ENCODE measurements around the gene DDX10. TPM values are rescaled to one million over a fixed set of nuclear protein-coding genes. Genes with fewer than 3 reads are reported as not detected.

DDX10 gene
- polyA plus RNA-seq, 1 of the 3 experiments (the other 2 are of a cell fraction): 35.8 TPM

DNA sequence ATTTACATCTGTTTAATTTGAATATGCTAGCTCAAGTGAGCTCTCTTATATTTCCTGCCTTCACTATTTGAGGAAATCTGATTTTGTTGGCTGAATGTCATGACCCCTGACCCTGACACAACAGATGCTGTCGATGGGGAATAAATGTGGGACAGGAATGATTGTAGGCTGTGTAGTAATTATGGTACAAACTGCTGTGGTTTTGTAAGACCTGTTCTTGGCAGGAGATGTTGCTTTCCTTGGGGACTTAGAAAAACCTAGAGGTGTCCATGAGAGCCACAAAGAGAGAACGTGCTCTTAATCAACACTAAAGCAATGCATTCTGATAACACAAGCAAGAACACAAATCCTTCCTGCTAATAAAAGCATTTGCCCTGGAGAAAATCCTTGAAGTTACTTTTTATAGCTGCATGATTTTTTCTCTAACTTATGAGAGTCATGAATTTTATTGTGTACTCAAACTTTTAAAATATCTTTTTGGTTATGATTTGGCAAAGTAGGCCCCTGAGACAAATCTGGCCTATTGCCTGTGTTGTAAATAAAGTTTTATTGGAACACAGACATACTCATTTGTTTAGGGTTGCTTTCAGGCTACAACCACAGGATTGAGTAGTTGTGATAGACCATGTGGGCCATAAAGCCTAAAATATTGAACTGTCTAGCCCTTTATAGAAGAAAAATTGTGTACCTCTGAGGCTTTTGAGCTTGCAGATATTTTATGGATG, 90.2 kb downstream of the DDX10 start:
- H3K79me2 ChIP-seq (ENCODE audit: insufficient read depth): peaks cover 27% of the 10 kb centered on the region
- ChIA-PET POLR2A (no interaction called here), CTCF (interaction anchor here (1.3 to 4.1 kb wide), 2 partner anchors 21 to 93 kb away, joined by 3 to 15 read pairs; no protein-coding TSS in a partner anchor)
- H3K9ac ChIP-seq: no peak overlapping the region
- no peak overlapping the region for H3K27ac ChIP-seq (ENCODE audit: low read depth in 2 of 2, low read length in 1 of 2)
- TF ChIP-seq ELF1 (IDR thresholded peaks at IDR 0.05) (no peak), FOXM1 (IDR thresholded peaks at IDR 0.05; ENCODE audit: low read depth) (no peak), GATA2 (CRISPR knock-in tag; IDR thresholded peaks at IDR 0.05) (no peak), GABPA (IDR thresholded peaks at IDR 0.05; ENCODE audit: low read depth) (no peak), RCOR1 (IDR thresholded peaks at IDR 0.05; ENCODE audit: low read length) (no peak), SIN3A (IDR thresholded peaks at IDR 0.05; ENCODE audit: borderline replicate concordance, low read depth, low read length) (no peak), TAF1 (IDR thresholded peaks at IDR 0.05; ENCODE audit: borderline replicate concordance, low read depth, low read length) (no peak), FOSL2 (IDR thresholded peaks at IDR 0.05; ENCODE audit: borderline replicate concordance, low read depth) (no peak), MEF2A (IDR thresholded peaks at IDR 0.05; ENCODE audit: borderline replicate concordance, low read depth) (no peak), TCF12 (IDR thresholded peaks at IDR 0.05) (no peak), RFX5 (IDR thresholded peaks at IDR 0.05; ENCODE audit: low read length) (no peak), JUND (IDR thresholded peaks at IDR 0.05) (no peak), RAD21 (IDR thresholded peaks at IDR 0.05; ENCODE audit: low read length) (no peak), MXI1 (IDR thresholded peaks at IDR 0.05; ENCODE audit: low read depth, low read length) (no peak), EP300 (IDR thresholded peaks at IDR 0.05; ENCODE audit: borderline replicate concordance in 1 of 2, low read depth in 1 of 2, low read length in 1 of 2) (no peak), NRF1 (IDR thresholded peaks at IDR 0.05; ENCODE audit: low read depth, low read length) (no peak)
- TF ChIP-seq, protein P1, sequence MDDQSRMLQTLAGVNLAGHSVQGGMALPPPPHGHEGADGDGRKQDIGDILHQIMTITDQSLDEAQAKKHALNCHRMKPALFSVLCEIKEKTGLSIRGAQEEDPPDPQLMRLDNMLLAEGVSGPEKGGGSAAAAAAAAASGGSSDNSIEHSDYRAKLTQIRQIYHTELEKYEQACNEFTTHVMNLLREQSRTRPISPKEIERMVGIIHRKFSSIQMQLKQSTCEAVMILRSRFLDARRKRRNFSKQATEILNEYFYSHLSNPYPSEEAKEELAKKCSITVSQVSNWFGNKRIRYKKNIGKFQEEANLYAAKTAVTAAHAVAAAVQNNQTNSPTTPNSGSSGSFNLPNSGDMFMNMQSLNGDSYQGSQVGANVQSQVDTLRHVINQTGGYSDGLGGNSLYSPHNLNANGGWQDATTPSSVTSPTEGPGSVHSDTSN (IDR thresholded peaks at IDR 0.05): no peak
- TF ChIP-seq, protein P2, sequence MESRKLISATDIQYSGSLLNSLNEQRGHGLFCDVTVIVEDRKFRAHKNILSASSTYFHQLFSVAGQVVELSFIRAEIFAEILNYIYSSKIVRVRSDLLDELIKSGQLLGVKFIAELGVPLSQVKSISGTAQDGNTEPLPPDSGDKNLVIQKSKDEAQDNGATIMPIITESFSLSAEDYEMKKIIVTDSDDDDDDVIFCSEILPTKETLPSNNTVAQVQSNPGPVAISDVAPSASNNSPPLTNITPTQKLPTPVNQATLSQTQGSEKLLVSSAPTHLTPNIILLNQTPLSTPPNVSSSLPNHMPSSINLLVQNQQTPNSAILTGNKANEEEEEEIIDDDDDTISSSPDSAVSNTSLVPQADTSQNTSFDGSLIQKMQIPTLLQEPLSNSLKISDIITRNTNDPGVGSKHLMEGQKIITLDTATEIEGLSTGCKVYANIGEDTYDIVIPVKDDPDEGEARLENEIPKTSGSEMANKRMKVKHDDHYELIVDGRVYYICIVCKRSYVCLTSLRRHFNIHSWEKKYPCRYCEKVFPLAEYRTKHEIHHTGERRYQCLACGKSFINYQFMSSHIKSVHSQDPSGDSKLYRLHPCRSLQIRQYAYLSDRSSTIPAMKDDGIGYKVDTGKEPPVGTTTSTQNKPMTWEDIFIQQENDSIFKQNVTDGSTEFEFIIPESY (IDR thresholded peaks at IDR 0.05; ENCODE audit: borderline replicate concordance, low read depth): no peak
- TF ChIP-seq, protein P3, sequence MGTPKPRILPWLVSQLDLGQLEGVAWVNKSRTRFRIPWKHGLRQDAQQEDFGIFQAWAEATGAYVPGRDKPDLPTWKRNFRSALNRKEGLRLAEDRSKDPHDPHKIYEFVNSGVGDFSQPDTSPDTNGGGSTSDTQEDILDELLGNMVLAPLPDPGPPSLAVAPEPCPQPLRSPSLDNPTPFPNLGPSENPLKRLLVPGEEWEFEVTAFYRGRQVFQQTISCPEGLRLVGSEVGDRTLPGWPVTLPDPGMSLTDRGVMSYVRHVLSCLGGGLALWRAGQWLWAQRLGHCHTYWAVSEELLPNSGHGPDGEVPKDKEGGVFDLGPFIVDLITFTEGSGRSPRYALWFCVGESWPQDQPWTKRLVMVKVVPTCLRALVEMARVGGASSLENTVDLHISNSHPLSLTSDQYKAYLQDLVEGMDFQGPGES (IDR thresholded peaks at IDR 0.05; ENCODE audit: low read depth, low read length): no peak
- TF ChIP-seq, protein P4, sequence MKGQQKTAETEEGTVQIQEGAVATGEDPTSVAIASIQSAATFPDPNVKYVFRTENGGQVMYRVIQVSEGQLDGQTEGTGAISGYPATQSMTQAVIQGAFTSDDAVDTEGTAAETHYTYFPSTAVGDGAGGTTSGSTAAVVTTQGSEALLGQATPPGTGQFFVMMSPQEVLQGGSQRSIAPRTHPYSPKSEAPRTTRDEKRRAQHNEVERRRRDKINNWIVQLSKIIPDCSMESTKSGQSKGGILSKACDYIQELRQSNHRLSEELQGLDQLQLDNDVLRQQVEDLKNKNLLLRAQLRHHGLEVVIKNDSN (IDR thresholded peaks at IDR 0.05; ENCODE audit: borderline replicate concordance, low read depth): no peak
- no peak overlapping the region for H3K4me2 ChIP-seq
- no peaks in the 10 kb centered on the region for H3K9me2 ChIP-seq
- peaks cover 0 to 6% of the 10 kb centered on the region in 2 experiments for H3K36me3 ChIP-seq (replicated peaks in 1 of 2; ENCODE audit: control insufficient read depth in 1 of 2, insufficient read depth in 2 of 2, low read length in 1 of 2)
- H3K4me3 ChIP-seq (ENCODE audit: low read depth in 2 of 2, low read length in 1 of 2): no peak overlapping the region
- H2AFZ ChIP-seq (ENCODE audit: low read depth): no peak overlapping the region
- no peaks in the 10 kb centered on the region for H3F3A ChIP-seq (replicated peaks; ENCODE audit: insufficient read depth)
- H3K27me3 ChIP-seq (ENCODE audit: insufficient read depth): no peaks in the 10 kb centered on the region
- H3K4me1 ChIP-seq (ENCODE audit: control insufficient read depth in 1 of 2, insufficient read depth in 2 of 2, low read depth in 1 of 2, low read length in 1 of 2): peaks cover 0 to 4% of the 10 kb centered on the region in 2 experiments; a peak in 3 of 4 replicates
- no peaks in the 10 kb centered on the region for H4K20me1 ChIP-seq (ENCODE audit: insufficient read depth)
- no peak for DNase-seq
- WGBS (ENCODE audit: low lambda C conversion rate): 79% methylated on average over 2 of the region's 2 CpGs
- no peaks in the 10 kb centered on the region for H3K9me3 ChIP-seq

Measured in SK-N-SH (cell line).